Upper lobe of right lung (tissue), 1 donor: ENCODE data around the gene KEL. TPM values are rescaled to one million over a fixed set of nuclear protein-coding genes. Genes with fewer than 3 reads are reported as not detected.

ENCODE experiments used
- ATAC-seq: fragments of 200-7000 bp; cut with Tn5 transposase; one replicate; pipeline ENCODE4 v1.9.1; 2020; ENCODE audit warnings: mild to moderate bottlenecking, moderate library complexity
- DNase-seq: peaks from one replicate; pipeline ENCODE4 v3.0.0-alpha.2; 2020
- H3K27ac ChIP-seq: fragments of 200-600 bp; one replicate; pipeline ENCODE4 v1.8.0; 2022
- H3K27me3 ChIP-seq: fragments of 200-600 bp; one replicate; pipeline ENCODE4 v1.8.0; 2022; ENCODE audit warnings: mild to moderate bottlenecking
- H3K36me3 ChIP-seq: fragments of 200-600 bp; one replicate; pipeline ENCODE4 v1.8.0; 2022
- H3K4me1 ChIP-seq: fragments of 200-600 bp; one replicate; pipeline ENCODE4 v1.8.0; 2022
- H3K4me3 ChIP-seq: fragments of 200-600 bp; one replicate; pipeline ENCODE4 v1.8.0; 2022; ENCODE audit warnings: mild to moderate bottlenecking
- H3K9me3 ChIP-seq: fragments of 200-600 bp; one replicate; pipeline ENCODE4 v1.8.0; 2022
- intact Hi-C: fragments of 100-400 bp; cut with DNase I; formaldehyde crosslinking; loops from one replicate; pipeline ENCODE4 v1.11.0; 2022
- total RNA-seq: library from RNA; stranded (reverse); fragmentation: NEBNext Ultra II Directional; extraction: Animal tissue kit (Norgen Biotek cat#: 25700); gene quantifications from one replicate; pipeline ENCODE4 v1.2.1, GENCODE V29; 2021
- TF ChIP-seq, protein P1 (sequence below): fragments of 200-600 bp; IDR thresholded peaks from one replicate; pipeline ENCODE4 v1.8.0; 2022; ENCODE audit warnings: antibody characterized with exemption
- donor health status: DM: no; HTN: yes; CAD: no; lungs with severe emphysema.

The KEL gene
- total RNA-seq, 1 donor from 2014 or later, result 0.87 TPM

DNA sequence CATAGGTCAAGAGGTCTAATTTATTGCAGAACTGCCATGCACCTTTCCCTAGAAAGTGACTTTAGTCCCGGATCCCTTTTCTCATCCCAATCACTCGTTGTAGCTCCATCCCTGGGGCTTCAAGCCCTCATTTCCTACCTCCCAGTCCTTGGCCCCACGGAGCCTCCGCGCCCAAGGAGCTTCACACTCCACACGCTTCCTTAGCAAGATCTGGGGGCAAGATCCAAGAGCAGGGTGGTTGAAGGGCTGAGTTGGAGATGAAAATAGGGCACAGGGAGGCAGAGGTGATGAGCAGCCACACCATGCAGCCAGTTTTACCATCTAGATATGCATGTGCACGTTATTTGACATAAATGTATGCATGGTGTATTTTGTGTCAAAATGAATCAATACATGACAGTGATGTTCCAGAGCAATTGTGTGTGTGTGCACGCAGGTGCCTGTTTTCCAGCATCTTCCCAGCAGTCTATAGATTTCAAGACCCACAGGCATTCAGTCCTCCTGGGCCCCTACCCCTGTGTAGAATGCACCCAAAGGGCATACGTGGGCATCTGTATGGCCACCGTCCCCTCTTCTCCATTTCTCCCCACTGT, 70.6 kb downstream of the KEL start:
- no peak for DNase-seq
- Histone ChIP-seq H3K4me1 (no peaks in the 10 kb centered on the region), H3K27ac (no peak overlapping the region), H3K27me3 (no peaks in the 10 kb centered on the region), H3K9me3 (no peaks in the 10 kb centered on the region), H3K4me3 (no peak overlapping the region), H3K36me3 (no peaks in the 10 kb centered on the region)
- no peak for ATAC-seq
- intact Hi-C loops, result no loop called here
- TF ChIP-seq, protein P1, sequence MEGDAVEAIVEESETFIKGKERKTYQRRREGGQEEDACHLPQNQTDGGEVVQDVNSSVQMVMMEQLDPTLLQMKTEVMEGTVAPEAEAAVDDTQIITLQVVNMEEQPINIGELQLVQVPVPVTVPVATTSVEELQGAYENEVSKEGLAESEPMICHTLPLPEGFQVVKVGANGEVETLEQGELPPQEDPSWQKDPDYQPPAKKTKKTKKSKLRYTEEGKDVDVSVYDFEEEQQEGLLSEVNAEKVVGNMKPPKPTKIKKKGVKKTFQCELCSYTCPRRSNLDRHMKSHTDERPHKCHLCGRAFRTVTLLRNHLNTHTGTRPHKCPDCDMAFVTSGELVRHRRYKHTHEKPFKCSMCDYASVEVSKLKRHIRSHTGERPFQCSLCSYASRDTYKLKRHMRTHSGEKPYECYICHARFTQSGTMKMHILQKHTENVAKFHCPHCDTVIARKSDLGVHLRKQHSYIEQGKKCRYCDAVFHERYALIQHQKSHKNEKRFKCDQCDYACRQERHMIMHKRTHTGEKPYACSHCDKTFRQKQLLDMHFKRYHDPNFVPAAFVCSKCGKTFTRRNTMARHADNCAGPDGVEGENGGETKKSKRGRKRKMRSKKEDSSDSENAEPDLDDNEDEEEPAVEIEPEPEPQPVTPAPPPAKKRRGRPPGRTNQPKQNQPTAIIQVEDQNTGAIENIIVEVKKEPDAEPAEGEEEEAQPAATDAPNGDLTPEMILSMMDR, result no peak

Other genes starting within 250 kb of the KEL start
- gene PRSS1, start 212.9 kb downstream of the KEL start, total RNA-seq, result not detected
- gene PRSS2, start 191.4 kb downstream of the KEL start, total RNA-seq, result not detected
- gene EPHB6, start 107.3 kb downstream of the KEL start, total RNA-seq, result 12.8 TPM
- gene TRPV6, start 76.6 kb downstream of the KEL start, total RNA-seq, result 0.38 TPM
- gene TRPV5, start 28.6 kb downstream of the KEL start, total RNA-seq, result not detected
- gene LLCFC1, start 22.9 kb downstream of the KEL start, total RNA-seq, result not detected
- gene OR9A2, start 64.8 kb upstream of the KEL start, total RNA-seq, result not detected
- not detected for gene OR6V1, start 90.0 kb upstream of the KEL start, total RNA-seq
- gene PIP, start 169.7 kb upstream of the KEL start, total RNA-seq, result not detected
- gene TAS2R39, start 221.1 kb upstream of the KEL start, total RNA-seq, result not detected